ENCODE measurements around the gene SLC10A2. TPM values are rescaled to one million over a fixed set of nuclear protein-coding genes. Genes with fewer than 3 reads are reported as not detected.

Gene SLC10A2
- total RNA-seq, 6 experiments from 2014 or later = not detected

DNA sequence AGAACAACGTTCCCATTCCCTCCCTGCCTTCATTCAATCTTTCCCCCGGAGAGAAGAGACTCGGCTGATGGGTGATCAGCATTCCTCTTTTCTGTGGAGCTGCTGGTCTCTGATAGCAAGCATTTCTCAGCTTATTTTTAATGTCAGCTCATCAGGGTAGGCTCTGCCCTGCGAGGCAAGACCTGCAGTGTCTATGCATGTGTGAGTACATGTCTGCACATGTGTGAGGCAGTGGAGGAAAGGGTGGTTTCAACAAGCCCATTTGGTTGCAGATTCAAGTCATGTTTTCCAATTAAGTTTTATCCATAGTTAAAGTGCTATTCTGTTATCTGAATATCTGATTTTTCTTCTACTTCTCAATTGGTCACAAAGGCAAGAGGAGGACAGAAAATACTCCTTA lies 19.5 kb downstream of the SLC10A2 start:
- no peak for DNase-seq
- peaks cover 4% of the 10 kb centered on the region; the same call in 1 of the 2 replicates for H3K36me3 Mint-ChIP-seq (ENCODE audit: low read depth)
- H3K27ac Mint-ChIP-seq = no peak overlapping the region
- no peak overlapping the region for H3K4me3 Mint-ChIP-seq
- H3K4me1 Mint-ChIP-seq (ENCODE audit: low read depth) = no peaks in the 10 kb centered on the region
- H3K9me3 Mint-ChIP-seq = peaks cover 25% of the 10 kb centered on the region
- TF ChIP-seq, protein P1, sequence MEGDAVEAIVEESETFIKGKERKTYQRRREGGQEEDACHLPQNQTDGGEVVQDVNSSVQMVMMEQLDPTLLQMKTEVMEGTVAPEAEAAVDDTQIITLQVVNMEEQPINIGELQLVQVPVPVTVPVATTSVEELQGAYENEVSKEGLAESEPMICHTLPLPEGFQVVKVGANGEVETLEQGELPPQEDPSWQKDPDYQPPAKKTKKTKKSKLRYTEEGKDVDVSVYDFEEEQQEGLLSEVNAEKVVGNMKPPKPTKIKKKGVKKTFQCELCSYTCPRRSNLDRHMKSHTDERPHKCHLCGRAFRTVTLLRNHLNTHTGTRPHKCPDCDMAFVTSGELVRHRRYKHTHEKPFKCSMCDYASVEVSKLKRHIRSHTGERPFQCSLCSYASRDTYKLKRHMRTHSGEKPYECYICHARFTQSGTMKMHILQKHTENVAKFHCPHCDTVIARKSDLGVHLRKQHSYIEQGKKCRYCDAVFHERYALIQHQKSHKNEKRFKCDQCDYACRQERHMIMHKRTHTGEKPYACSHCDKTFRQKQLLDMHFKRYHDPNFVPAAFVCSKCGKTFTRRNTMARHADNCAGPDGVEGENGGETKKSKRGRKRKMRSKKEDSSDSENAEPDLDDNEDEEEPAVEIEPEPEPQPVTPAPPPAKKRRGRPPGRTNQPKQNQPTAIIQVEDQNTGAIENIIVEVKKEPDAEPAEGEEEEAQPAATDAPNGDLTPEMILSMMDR (IDR thresholded peaks at IDR 0.05) = no peak
- H3K27me3 Mint-ChIP-seq (ENCODE audit: insufficient read depth) = no peaks in the 10 kb centered on the region; the same call in 1 of the 2 replicates

DNA sequence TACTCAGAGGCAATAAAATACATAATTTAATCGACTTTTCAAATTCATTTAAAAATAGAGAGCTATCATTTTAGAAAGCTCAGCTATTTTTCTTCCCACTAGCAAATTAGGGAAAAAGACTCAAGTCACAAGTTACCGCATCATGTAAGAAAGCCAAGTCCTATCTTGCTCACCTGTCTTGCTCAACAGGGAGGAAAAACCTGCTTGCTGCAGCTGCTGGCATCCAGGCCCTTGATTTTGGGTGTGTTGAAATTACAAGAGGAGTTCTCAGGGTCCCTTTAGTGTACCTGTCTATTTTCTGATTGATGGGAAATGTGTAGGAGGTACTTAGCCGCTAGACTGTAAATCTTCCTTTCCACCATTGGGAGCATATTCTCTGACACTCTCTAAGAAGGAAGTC lies 22.2 kb downstream of the SLC10A2 start:
- no peak overlapping the region for H3K4me3 Mint-ChIP-seq
- H3K9me3 Mint-ChIP-seq = peaks cover 32% of the 10 kb centered on the region
- TF ChIP-seq, protein P1 (IDR thresholded peaks at IDR 0.05) = no peak
- DNase-seq = no peak
- peaks cover 4% of the 10 kb centered on the region; the same call in 1 of the 2 replicates for H3K36me3 Mint-ChIP-seq (ENCODE audit: low read depth)
- H3K27me3 Mint-ChIP-seq (ENCODE audit: insufficient read depth) = no peaks in the 10 kb centered on the region
- no peak overlapping the region for H3K27ac Mint-ChIP-seq
- H3K4me1 Mint-ChIP-seq (ENCODE audit: low read depth) = no peaks in the 10 kb centered on the region

DNA sequence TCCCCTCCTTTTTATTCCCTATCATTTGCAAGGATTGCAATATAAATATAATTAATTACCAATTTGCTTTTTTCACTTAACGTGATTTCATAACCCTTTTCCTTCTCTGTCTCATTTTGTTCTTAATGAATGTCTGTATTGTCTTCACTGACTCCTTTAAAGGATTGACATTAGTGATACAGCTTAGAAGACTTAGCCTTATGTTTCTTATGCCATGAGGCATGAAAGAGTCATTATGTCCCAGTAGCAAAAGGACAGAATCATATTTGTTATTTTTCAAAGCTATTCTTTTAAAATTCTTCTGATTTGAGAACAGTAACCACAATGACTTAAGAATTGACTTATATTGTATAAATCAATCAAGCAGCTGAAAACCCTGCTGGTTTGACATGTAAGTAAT lies 26.2 kb downstream of the SLC10A2 start:
- H3K27me3 Mint-ChIP-seq (ENCODE audit: insufficient read depth) = no peaks in the 10 kb centered on the region
- H3K36me3 Mint-ChIP-seq (ENCODE audit: low read depth) = no peaks in the 10 kb centered on the region
- no peak overlapping the region for H3K4me3 Mint-ChIP-seq
- H3K9me3 Mint-ChIP-seq = peaks cover 13% of the 10 kb centered on the region; the same call in 1 of the 2 replicates
- TF ChIP-seq, protein P1 (IDR thresholded peaks at IDR 0.05) = no peak
- no peak for DNase-seq
- no peak overlapping the region for H3K27ac Mint-ChIP-seq
- no peaks in the 10 kb centered on the region for H3K4me1 Mint-ChIP-seq (ENCODE audit: low read depth)

DNA sequence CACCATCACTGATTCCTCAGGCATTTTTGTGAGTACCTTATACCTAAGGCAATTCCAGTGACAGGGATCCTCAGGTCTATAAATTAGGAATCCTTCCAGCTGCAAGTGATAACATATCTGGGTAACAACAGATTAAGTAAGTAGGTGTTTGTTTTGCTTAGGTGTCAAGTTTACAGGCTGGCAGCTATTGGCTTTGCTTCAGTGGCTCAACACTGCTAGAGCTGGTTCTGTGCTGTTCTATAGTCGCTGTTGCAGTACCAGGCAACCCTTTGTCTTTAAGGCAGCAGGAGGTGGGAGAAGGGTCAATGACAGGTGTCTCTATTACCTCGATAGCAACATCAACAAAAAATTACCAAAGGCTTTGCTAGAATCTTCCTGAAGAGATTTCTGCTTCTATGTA lies 27.0 kb downstream of the SLC10A2 start:
- DNase-seq = no peak
- H3K36me3 Mint-ChIP-seq (ENCODE audit: low read depth) = no peaks in the 10 kb centered on the region
- TF ChIP-seq, protein P1 (IDR thresholded peaks at IDR 0.05) = no peak
- peaks cover 10% of the 10 kb centered on the region; the same call in 1 of the 2 replicates for H3K9me3 Mint-ChIP-seq
- no peaks in the 10 kb centered on the region for H3K4me1 Mint-ChIP-seq (ENCODE audit: low read depth)
- H3K4me3 Mint-ChIP-seq = no peak overlapping the region
- no peaks in the 10 kb centered on the region for H3K27me3 Mint-ChIP-seq (ENCODE audit: insufficient read depth)
- no peak overlapping the region for H3K27ac Mint-ChIP-seq

DNA sequence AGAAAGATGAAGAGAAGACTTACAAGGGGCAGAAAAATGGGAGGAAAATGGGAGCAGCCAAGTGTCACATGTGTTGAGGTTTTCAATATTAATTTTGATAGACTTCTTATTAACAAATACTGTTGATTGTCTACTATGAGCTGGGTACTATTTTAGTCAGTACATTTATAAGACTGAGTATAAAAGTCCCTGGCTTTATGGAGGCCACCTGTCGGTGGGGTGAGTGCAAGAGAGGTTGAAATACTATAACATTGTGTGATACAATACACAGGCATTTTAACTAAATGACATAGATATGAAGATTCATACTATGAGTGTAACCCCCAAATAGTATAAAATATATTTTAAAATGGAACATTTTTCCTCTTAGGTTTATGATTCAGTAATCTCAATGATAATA lies 29.9 kb downstream of the SLC10A2 start:
- Mint-ChIP-seq H3K36me3 (ENCODE audit: low read depth) (no peaks in the 10 kb centered on the region), H3K27ac (no peak overlapping the region), H3K4me3 (no peak overlapping the region), H3K27me3 (ENCODE audit: insufficient read depth) (no peaks in the 10 kb centered on the region), H3K9me3 (peaks cover 26% of the 10 kb centered on the region), H3K4me1 (ENCODE audit: low read depth) (no peaks in the 10 kb centered on the region)
- DNase-seq = no peak
- TF ChIP-seq, protein P1 (IDR thresholded peaks at IDR 0.05) = no peak

DNA sequence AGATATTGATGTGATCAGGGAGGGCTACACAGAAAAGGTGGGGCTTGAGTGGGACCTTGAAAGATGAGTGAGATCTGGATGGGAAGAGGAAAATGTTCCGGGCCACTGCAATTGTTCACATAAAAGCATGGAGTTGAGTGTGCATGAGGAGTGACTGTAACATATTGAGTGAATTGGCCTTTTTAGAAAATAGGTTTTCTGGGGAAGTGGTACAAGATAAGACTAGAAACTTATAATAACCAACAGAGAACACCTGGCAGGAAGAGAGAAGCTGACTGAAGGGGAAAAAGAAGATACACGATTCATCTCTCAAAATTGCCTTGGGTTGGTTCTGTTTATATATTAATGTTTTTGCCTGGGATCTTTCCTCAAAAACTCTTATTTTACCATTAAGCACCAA lies 32.2 kb downstream of the SLC10A2 start:
- Mint-ChIP-seq H3K27ac (no peak overlapping the region), H3K4me3 (no peak overlapping the region), H3K36me3 (ENCODE audit: low read depth) (no peaks in the 10 kb centered on the region), H3K4me1 (ENCODE audit: low read depth) (no peaks in the 10 kb centered on the region), H3K27me3 (ENCODE audit: insufficient read depth) (no peaks in the 10 kb centered on the region), H3K9me3 (peaks cover 33% of the 10 kb centered on the region)
- DNase-seq = no peak
- TF ChIP-seq, protein P1 (IDR thresholded peaks at IDR 0.05) = no peak

All from HFFc6 (cell line).